C4-2B (cell line): Measurements from ENCODE around the gene KRTAP10-2.

Source experiments
- H3K27ac ChIP-seq: fragments of 450-650 bp; 2 replicates; pipeline ENCODE4 v1.5.1; 2017
- ZFX ChIP-seq: fragments of 450-650 bp; IDR thresholded peaks from 2 replicates; pipeline ENCODE4 v1.6.1; 2017
- TF ChIP-seq, protein P1 (sequence below): fragments of 450-650 bp; conservative IDR thresholded peaks from 2 replicates; pipeline ENCODE4 v1.5.1; 2017; ENCODE audit warnings: mild to moderate bottlenecking

Gene KRTAP10-2

GRCh38 chr21:44509539-44509938 is 41.8 kb downstream of the KRTAP10-2 start:
- TF ChIP-seq ZFX: no peak
- TF ChIP-seq, protein P1, sequence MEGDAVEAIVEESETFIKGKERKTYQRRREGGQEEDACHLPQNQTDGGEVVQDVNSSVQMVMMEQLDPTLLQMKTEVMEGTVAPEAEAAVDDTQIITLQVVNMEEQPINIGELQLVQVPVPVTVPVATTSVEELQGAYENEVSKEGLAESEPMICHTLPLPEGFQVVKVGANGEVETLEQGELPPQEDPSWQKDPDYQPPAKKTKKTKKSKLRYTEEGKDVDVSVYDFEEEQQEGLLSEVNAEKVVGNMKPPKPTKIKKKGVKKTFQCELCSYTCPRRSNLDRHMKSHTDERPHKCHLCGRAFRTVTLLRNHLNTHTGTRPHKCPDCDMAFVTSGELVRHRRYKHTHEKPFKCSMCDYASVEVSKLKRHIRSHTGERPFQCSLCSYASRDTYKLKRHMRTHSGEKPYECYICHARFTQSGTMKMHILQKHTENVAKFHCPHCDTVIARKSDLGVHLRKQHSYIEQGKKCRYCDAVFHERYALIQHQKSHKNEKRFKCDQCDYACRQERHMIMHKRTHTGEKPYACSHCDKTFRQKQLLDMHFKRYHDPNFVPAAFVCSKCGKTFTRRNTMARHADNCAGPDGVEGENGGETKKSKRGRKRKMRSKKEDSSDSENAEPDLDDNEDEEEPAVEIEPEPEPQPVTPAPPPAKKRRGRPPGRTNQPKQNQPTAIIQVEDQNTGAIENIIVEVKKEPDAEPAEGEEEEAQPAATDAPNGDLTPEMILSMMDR: no peak; the same call in none of the 2 replicates
- H3K27ac ChIP-seq: no peak overlapping the region

- H3K27ac ChIP-seq: no peak overlapping the region
- TF ChIP-seq, protein P1: no peak
- TF ChIP-seq ZFX: no peak
Observed at GRCh38 chr21:44508711-44509445, 42.4 kb downstream of the KRTAP10-2 start.

GRCh38 chr21:44508426-44508710 is 42.9 kb downstream of the KRTAP10-2 start:
- no peak overlapping the region for H3K27ac ChIP-seq
- TF ChIP-seq ZFX: no peak
- TF ChIP-seq, protein P1: no peak

DNA sequence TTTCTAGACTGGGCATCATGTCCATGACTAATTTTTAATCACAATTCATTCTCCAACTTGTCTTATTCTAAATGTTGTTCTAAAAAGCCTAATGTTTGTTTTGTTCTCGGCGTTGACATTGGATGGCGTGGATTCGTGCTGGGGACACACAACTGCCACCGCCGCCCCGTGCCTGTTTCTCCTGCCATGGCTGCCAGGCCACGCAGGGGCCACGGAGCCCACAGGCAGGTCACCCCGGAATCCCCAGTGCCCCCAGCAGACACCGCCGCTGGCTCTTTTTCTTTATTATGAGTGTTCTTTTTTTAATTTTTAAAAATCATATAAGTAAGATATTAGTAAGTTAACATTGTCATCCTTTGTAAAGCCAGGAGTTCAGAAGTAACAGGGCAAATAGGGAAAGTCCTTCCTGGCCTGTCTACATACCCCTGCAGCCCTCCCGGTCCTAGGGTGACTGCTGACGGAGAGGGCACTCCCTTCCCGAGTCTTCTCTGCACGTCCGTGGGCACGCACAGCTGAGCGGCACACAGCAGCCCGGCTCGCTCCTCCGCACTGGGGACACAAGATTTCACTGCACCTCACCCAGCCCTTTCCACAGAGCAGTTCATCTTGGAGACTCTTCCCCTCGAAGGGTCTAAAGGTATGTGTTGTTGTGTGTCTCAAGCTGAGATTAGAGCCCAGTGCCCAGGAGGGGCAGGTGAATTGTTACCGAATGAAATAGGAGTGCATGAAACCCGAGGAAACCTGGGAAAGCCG is 43.5 kb downstream of the KRTAP10-2 start:
- TF ChIP-seq, protein P1: no peak
- no peak for TF ChIP-seq ZFX
- no peak overlapping the region for H3K27ac ChIP-seq

GRCh38 chr21:44506279-44507255 is 44.7 kb downstream of the KRTAP10-2 start:
- no peak for TF ChIP-seq ZFX
- TF ChIP-seq, protein P1: no peak
- no peak overlapping the region for H3K27ac ChIP-seq

GRCh38 chr21:44505673-44506278 is 45.5 kb downstream of the KRTAP10-2 start:
- TF ChIP-seq, protein P1: no peak
- TF ChIP-seq ZFX: no peak
- H3K27ac ChIP-seq: no peak overlapping the region
